HG02588 (cell line): ENCODE data around the gene FAM3A.
"Not testable (repeated sequence)": the region's sequence is repeated elsewhere in the genome, so short reads cannot be mapped to it uniquely, and the experiment has no call there.

Experiments
- ATAC-seq: cut with Tn5 transposase; IDR thresholded peaks from one replicate; pipeline ENCODE4 v1.9.1; 2021; ENCODE audit warnings: mild to moderate bottlenecking, moderate library complexity; ENCODE audit not compliant: unreplicated experiment

The FAM3A gene, protein sequence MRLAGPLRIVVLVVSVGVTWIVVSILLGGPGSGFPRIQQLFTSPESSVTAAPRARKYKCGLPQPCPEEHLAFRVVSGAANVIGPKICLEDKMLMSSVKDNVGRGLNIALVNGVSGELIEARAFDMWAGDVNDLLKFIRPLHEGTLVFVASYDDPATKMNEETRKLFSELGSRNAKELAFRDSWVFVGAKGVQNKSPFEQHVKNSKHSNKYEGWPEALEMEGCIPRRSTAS

DNA sequence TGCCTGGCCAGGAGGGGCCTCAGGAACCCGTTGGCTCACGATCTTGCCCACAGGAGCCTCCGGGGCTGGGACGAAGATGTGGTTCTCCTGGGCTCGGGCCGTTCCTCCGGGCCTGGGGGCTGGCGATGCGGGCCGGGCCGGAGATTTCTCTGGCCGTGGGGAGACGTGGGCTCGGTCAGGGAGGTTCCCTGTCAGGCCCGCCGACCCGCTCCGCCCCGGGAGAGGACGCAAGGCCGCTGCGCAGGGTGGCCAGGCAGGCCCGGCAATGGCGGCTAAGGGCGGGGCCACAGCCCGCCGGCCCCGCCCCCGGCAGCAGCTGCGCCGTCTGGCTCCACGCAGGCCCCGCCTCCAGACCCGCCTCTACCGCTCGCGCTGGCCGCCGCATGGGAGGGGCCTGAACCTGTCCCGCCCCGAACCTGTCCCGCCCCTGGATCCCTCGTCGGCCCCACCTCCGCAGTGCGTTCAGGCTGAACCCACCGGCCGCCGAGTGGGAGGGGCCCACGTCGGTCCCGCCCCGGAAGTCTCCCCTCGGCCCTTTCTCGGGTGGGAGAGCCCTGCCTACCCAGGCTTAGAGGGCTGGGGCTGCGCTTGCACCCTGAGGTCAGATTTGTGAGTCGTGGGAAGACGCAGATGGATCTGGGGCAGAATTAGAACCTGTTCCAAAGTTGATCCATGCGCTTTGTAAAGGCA lies at the start of gene FAM3A:
Gene FAM3A, minus strand, starts transcription at position 267 of the 690 bp plus-strand sequence. CDS start 460 bp downstream, outside the sequence.
- peak; percentile 83 for ATAC-seq

DNA sequence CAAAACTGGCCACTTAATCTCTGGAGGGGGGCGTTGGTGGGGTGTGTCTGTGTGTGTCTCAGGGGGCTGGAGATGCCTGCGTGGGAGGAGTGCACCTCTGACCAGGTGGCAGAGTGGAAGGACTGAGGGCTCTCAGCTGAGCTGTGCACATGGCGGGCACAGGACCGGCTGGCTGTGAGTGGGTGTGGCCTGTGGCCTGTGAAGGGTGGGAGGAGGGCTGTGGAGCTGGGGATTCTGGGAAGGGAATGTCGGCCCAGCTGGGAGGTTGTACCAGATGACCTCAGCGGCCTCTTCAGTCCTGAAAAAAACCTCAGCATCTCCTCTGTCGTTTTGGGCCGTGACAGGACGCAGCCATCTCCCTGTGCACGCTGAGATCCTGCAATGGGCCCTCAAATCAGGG lies 46.3 kb upstream of the FAM3A start:
- not testable (repeated sequence) for ATAC-seq

GRCh38 chrX:154560326-154560725 lies 44.3 kb upstream of the FAM3A start:
- ATAC-seq = not testable (repeated sequence)

DNA sequence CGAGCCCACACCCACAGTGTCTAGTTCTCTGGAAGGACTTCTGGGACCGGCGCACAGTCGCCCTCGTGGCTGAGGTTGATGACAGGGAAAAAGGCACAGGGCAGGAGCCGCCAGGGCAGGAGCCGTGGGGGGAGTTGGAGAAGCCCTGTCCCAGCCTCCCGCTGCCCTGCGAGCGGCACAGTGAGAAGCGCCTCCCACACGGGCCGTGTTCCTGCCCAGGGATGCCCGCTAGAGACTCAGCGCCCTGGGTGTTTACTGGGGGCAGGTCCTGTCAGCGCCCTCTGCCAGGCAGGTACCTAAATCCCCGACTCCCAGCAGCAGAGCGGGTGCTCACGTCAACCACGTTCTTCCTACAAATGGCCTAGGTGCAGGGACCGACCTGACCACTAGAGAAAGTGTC lies 42.9 kb upstream of the FAM3A start:
- ATAC-seq = not testable (repeated sequence)

DNA sequence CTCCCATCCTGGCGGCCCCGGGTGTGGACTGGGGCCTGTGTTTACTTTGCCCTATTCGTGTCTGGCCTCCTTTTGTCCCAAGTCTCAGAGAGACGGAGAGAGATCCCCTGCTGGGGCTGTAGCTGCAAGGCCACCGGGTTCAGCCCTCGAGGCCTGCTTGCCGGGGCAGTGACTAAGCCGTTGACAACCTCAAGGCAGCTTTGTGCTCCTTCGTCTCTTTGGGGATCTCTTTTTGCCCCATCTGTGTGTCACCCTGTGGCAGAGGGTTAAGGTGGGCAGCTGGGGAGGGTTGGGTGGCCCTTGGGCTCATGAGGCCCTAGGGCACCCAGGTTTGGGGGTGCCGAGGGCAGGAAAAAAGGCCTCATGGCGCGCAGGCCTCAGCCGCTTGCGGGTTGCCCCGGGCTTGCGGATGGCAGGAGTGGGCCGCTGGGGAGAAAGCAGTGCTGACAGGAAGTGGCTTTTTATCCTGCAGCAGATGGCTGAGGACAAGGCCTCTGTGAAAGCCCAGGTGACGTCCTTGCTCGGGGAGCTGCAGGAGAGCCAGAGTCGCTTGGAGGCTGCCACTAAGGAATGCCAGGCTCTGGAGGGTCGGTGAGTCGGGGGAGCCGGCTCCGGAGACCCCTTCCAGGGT lies 42.1 kb upstream of the FAM3A start:
- not testable (repeated sequence) for ATAC-seq

DNA sequence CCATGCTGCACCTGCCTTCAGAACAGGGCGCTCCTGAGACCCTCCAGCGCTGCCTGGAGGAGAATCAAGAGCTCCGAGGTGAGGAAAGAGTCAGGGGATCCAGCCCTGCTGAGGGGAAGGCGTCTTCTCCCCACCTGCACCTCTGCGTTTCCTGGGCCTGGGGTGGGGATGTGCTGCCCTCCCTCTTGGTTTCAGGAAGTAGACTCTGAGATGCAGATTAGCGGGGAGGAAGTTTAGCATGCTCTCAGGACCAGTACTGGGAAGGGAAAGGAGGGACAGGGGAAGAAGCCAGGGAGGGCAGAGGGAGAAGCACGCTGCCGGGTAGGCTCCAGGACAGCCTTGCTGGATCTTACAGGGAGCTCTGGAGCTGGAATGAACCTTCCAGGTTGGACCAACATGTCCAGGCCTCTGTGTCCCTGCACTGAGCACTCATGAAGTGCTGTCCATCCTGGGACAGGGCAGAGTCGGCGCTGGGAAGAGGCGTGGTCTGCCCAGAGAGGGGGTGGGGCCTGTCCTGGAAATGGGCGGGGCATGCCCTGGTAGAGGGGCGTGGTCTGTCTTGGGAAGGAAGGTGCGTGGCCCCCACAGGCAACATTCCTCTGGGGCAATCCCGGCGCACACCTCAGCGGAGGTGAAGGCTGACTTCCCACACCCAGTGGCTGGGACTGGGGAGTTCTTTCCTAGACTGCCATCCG lies 36.2 kb upstream of the FAM3A start:
- not testable (repeated sequence) for ATAC-seq

GRCh38 chrX:154549766-154550165 lies 33.7 kb upstream of the FAM3A start:
- no peak for ATAC-seq

GRCh38 chrX:154548028-154548316 lies 31.9 kb upstream of the FAM3A start:
- no peak for ATAC-seq

DNA sequence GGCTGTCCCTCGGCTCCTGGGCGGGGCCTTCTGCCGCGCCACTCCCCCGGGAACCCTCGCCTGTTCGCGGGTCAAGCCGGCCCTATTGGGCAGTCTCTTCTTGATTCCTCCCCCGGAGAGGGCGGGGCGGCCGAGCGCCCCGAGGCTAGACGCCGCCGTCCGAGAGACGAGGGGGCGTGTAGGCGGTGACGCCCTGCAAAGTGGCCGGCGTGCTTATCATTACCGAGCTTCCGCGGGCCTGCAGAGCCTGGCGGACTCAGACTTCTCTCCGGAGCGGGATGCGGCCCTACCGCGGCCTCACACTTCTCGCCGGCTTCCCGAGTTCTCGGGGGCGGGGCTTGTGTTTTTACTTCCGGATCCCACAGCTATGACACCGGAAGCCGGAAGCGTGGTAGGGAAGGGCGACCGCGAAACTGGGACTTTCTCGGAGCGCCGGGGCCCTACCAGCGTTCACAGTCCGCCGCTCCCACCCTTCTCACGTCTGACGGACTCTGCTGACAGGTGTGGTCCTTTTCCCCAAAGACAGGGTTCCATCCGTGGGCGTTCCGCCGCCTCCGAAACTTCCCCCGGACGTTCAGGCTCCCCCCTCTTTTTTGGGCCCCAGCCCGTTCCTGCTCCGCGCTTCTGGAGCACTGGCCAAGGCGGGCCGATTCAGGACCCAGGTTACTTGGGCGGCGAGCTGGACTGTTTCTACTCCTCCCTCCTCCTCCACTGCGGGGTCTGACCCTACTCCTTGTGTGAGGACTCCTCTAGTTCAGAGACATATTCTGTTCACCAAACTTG lies 31.4 kb upstream of the FAM3A start, which contains the start of gene IKBKG:
Gene IKBKG, plus strand, starts transcription at position 376 of the 783 bp plus-strand sequence. CDS start 4,383 bp downstream, outside the sequence.
- peak; percentile 78 for ATAC-seq

DNA sequence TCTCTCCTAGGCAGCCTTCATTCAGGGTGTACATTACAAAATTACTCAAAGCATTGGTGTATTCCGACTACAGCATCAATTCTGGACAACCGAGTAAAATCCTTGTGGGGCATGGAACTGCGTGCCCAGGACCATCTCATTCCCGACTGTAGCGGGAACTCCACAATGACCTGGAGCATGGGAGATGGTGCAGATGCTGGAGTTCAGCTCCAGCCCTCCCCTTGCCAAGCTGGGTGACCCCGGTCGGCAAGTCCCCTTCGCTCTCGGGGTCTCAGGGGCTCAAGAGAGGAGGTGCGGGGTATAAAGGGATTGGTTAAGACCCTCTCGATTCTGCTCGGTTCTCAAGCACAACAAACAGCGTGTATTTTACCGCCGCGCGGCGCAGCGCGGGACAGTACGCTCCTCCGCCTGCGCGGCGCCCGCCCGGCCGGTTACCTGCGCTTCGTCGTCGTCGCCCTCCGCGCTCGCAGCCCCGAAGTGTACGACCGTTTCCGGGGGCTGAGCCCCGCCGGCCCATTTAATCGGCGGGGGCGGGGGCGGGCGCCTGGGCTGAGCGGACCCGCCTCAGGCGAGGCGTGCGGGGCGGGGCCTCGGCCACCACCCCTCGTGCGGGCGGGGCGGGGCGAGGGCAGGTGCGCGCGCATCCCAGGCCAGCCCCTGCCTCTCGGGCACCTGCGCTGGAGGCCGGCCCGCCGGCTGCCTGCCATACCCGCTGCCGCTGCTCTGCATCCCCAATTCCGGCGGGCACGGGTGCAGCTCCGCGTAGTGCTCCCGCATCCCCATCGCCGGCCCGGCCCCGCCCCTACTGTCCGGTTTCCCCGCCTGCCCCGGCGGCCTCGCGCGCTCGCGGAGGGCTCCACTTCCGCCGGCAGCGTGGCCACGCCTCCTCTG lies 30.6 kb upstream of the FAM3A start, which contains the start of gene G6PD:
Gene G6PD, minus strand, starts transcription at position 493 of the 891 bp plus-strand sequence. CDS start 691 bp downstream, outside the sequence.
- peak; percentile 51 for ATAC-seq

GRCh38 chrX:154545673-154546274 lies 29.7 kb upstream of the FAM3A start:
- no peak for ATAC-seq

DNA sequence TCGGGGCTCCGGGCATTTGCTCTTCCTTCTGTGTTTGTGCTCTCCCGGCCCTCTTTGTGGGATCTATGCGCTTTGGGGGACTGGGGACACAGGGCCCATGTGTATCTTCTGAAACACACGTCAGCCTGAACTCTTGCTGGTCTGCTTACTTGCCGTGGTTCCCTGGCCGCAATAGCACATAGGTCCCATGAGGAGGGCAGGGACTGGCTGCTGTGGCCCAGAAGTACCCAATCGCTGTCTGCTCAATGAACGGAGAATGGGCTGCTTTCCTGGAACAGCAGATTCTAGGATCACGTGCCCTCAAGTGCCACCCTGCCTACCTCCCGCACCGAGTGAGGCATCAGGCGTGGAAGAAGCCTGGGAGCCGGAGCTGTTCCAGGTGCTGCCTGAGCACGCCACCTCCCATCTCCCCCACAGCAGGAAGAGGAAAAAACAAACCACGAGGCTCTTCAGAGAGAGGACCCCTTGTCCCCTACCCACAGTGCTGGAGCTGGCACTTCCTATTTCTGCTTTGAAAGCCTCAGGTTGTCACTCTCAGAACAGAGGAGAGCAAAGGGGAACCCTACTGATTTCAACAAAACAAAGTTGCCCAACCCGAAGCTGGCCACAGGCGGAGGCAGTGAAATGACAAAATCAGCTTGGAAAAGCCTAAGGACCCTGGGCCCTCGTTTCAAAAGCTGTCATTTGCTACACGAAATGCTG lies 26.8 kb upstream of the FAM3A start:
- ATAC-seq = no peak

DNA sequence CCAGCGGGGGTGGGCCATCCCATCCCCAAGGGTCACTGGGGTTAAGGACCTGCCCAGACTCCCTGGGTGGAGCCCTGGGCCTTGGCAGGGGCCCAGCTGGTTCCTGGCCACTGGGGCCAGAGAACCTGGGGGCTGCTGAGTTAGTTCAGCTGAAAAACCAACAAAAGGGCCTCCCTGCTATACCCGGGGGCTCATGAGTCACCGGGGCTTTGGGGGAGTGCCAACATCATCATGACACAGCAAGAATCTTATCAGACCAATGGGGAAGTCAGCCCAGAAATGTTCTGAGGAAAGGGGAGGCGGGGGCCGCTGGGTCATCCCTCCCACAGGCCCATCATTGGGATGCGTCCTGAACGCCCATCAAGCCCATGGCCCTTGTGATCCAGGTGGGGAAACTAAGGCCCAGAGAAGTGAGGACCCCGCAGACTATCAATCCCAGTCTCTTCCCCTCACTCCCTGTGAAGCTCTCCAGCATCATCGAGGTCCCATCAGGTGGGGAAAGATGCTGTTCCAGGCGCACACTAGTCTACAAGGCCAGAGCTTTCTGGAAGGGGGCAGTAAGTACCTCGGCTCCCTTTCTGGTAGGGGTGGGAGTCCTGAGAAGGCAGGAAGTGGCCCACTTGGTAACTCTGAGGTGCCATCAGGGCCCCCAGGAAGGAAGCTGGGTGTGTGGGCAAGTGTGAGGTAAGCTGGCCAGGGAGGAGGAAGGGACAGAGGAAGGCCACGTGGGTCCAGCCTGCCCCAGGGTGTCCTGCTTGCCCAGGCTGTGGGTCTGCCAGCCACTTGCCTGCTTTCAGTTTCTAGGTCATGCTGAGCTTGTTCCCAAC lies 26.1 kb upstream of the FAM3A start:
- no peak for ATAC-seq

GRCh38 chrX:154541589-154541895 lies 25.5 kb upstream of the FAM3A start:
- no peak for ATAC-seq

- ATAC-seq = no peak
These were observed 25.0 kb upstream of the FAM3A start for GRCh38 chrX:154540897-154541535.

GRCh38 chrX:154540365-154540764 lies 24.3 kb upstream of the FAM3A start:
- ATAC-seq = not testable (repeated sequence)

DNA sequence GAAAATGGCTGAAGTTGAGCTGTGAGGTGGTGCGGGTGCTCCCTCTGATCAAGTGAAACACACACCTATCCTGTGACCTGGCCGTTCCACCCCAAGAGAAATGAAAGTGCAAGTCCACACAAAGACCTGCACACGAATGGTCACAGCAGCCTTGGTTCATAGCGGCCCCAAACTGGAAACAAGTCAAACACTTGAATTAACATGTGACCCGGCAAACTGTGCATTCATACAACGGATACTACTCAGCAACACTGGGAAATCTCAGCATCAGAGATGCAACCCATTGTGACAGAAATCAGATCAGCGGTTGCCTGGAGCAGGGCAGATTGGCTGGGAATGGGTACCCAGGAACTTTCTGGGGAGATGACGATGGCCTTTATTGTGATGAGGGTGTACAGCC lies 23.0 kb upstream of the FAM3A start:
- no peak for ATAC-seq
